NCI-H460 (cell line): ENCODE data around the gene MAMSTR. TPM values are rescaled to one million over a fixed set of nuclear protein-coding genes. Genes with fewer than 3 reads are reported as not detected.

Source experiments
- DNase-seq: peaks from one replicate; pipeline ENCODE4 v3.0.0-alpha.2; 2016; ENCODE audit warnings: low read depth; ENCODE audit errors: extremely low read depth
- total RNA-seq: library from RNA; depleted of rRNA; stranded (reverse); fragments of >200 nt; shearing (Covaris generic); gene quantifications from 2 replicates; pipeline ENCODE4 v1.2.3, GENCODE V29; 2014; rRNA removed

MAMSTR gene
- total RNA-seq, 1 experiment from 2014 or later, result 0.32 TPM

GRCh38 chr19:48669903-48670668 lies 49.4 kb downstream of the MAMSTR start:
- no peak for DNase-seq

DNA sequence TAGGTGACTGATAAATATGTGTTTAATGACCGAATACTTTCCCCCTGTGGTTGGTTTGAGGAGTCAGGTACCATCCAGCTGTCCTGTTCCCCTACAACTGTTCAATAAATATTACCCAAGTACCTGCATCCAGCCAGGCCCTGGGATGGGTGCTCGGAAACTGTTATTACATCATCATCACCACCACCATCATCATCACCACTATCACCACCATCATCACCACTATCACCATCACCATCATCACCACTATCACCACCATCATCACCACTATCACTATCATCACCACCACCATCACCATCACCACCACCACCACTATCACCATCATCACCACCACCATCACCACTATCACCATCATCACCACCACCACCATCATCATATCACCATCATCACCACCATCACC lies 50.8 kb downstream of the MAMSTR start:
- no peak for DNase-seq

- no peak for DNase-seq
Observed at GRCh38 chr19:48668332-48668731, 51.2 kb downstream of the MAMSTR start.

GRCh38 chr19:48665786-48666185 lies 53.7 kb downstream of the MAMSTR start:
- no peak for DNase-seq

GRCh38 chr19:48664476-48664875 lies 55.0 kb downstream of the MAMSTR start:
- DNase-seq, result no peak

- DNase-seq, result no peak
Observed at GRCh38 chr19:48663667-48664066, 55.9 kb downstream of the MAMSTR start.

Other genes starting within 250 kb of the MAMSTR start
- gene LMTK3, start 207.9 kb downstream of the MAMSTR start, total RNA-seq, result 0.05 TPM in 1 of 2 replicates, not detected in the other
- 0.12 TPM in 1 of 2 replicates, not detected in the other for gene SULT2B1, start 167.6 kb downstream of the MAMSTR start, total RNA-seq
- not detected in 2 replicates for gene SPACA4, start 113.0 kb downstream of the MAMSTR start, total RNA-seq
- gene FAM83E, start 104.6 kb downstream of the MAMSTR start, total RNA-seq, result 0.57 TPM in 1 of 2 replicates, not detected in the other
- 1,411 and 1,488 TPM in 2 replicates for gene RPL18, start 100.5 kb downstream of the MAMSTR start, total RNA-seq
- gene SPHK2, start 100.2 kb downstream of the MAMSTR start, total RNA-seq, result 6.7 and 6.9 TPM in 2 replicates
- 3.0 and 3.5 TPM in 2 replicates for gene DBP, start 82.3 kb downstream of the MAMSTR start, total RNA-seq
- 3.3 and 4.3 TPM in 2 replicates for gene CA11, start 73.5 kb downstream of the MAMSTR start, total RNA-seq
- not detected in 2 replicates for gene NTN5, start 46.7 kb downstream of the MAMSTR start, total RNA-seq
- not detected in 2 replicates for gene FUT2, start 23.8 kb downstream of the MAMSTR start, total RNA-seq
- 0.43 and 0.50 TPM in 2 replicates for gene RASIP1, start 20.9 kb upstream of the MAMSTR start, total RNA-seq
- gene IZUMO1, start 27.2 kb upstream of the MAMSTR start, total RNA-seq, result 0.15 and 0.52 TPM in 2 replicates
- gene FUT1, start 32.9 kb upstream of the MAMSTR start, total RNA-seq, result 1.6 and 2.3 TPM in 2 replicates
- not detected in 2 replicates for gene FGF21, start 35.8 kb upstream of the MAMSTR start, total RNA-seq
- gene BCAT2, start 91.3 kb upstream of the MAMSTR start, total RNA-seq, result 27.6 and 31.2 TPM in 2 replicates
- gene HSD17B14, start 116.8 kb upstream of the MAMSTR start, total RNA-seq, result 1.6 and 2.0 TPM in 2 replicates
- 0.58 and 1.2 TPM in 2 replicates for gene PLEKHA4, start 148.9 kb upstream of the MAMSTR start, total RNA-seq
- gene PPP1R15A, start 152.7 kb upstream of the MAMSTR start, total RNA-seq, result 83.3 and 85.6 TPM in 2 replicates
- gene TULP2, start 179.0 kb upstream of the MAMSTR start, total RNA-seq, result not detected in 2 replicates
- gene NUCB1, start 180.6 kb upstream of the MAMSTR start, total RNA-seq, result 87.9 and 97.4 TPM in 2 replicates
- gene DHDH, start 214.0 kb upstream of the MAMSTR start, total RNA-seq, result 0.55 TPM in 1 of 2 replicates, not detected in the other
- 93.6 and 95.9 TPM in 2 replicates for gene BAX, start 235.2 kb upstream of the MAMSTR start, total RNA-seq
- 10,502 and 11,625 TPM in 2 replicates for gene FTL, start 245.6 kb upstream of the MAMSTR start, total RNA-seq